Neural cell (in vitro differentiated cells): ENCODE measurements around the gene PFKP. TPM values are rescaled to one million over a fixed set of nuclear protein-coding genes. Genes with fewer than 3 reads are reported as not detected.

Experiments
- H2AFZ ChIP-seq: fragments of 200-600, 300-800 bp; sonication (generic), shearing (Covaris generic); 2 replicates; pipeline ENCODE4 v1.6.0; 2014; ENCODE audit warnings: low read depth, mild to moderate bottlenecking, antibody characterized with exemption, low read length, moderate library complexity
- H3F3A ChIP-seq: fragments of 200-600 bp; shearing (Covaris generic); 2 replicates; pipeline ENCODE4 v1.6.1; 2016; ENCODE audit warnings: mild to moderate bottlenecking, moderate library complexity, mixed read lengths, antibody characterized with exemption, low read length; ENCODE audit not compliant: insufficient read depth, poor library complexity, severe bottlenecking
- H3K27ac ChIP-seq: fragments of 200-600, 300-800 bp; sonication (generic), shearing (Covaris generic); 2 replicates; pipeline ENCODE4 v1.5.1; 2014; ENCODE audit warnings: mild to moderate bottlenecking, low read length, moderate library complexity
- H3K27me3 ChIP-seq: fragments of 300-800, 200-600 bp; sonication (generic), shearing (Covaris generic); 2 replicates; pipeline ENCODE4 v1.6.0; 2014; ENCODE audit warnings: mild to moderate bottlenecking, low read depth, low read length, moderate library complexity; ENCODE audit not compliant: insufficient read depth
- H3K36me3 ChIP-seq: fragments of 300-800, 200-600 bp; sonication (generic), shearing (Covaris generic); 2 replicates; pipeline ENCODE4 v1.5.1; 2014; ENCODE audit warnings: mild to moderate bottlenecking, antibody characterized with exemption, low read length, moderate library complexity; ENCODE audit not compliant: insufficient read depth
- H3K4me2 ChIP-seq: fragments of 300-800, 200-600 bp; sonication (generic), shearing (Covaris generic); 2 replicates; pipeline ENCODE4 v1.6.0; 2014; ENCODE audit warnings: mild to moderate bottlenecking, low read length
- H3K4me3 ChIP-seq: fragments of 300-800, 200-600 bp; sonication (generic), shearing (Covaris generic); 2 replicates; pipeline ENCODE4 v1.5.1; 2014; ENCODE audit warnings: mild to moderate bottlenecking, low read length, moderate library complexity
- H3K79me2 ChIP-seq: fragments of 200-600 bp; shearing (Covaris generic); replicated peaks from 2 replicates; pipeline ENCODE4 v1.6.0; 2014; ENCODE audit warnings: mild to moderate bottlenecking, low read length, moderate library complexity; ENCODE audit not compliant: insufficient read depth
- H3K9ac ChIP-seq: fragments of 300-800, 200-600 bp; sonication (generic), shearing (Covaris generic); 2 replicates; pipeline ENCODE4 v1.6.1; 2016; ENCODE audit warnings: mild to moderate bottlenecking, low read length, mixed read lengths
- H3K9me2 ChIP-seq: fragments of 200-600 bp; shearing (Covaris generic); 2 replicates; pipeline ENCODE4 v1.6.1; 2016; ENCODE audit warnings: mild to moderate bottlenecking, low read length, mixed read lengths; ENCODE audit not compliant: insufficient read depth
- H3K9me3 ChIP-seq: fragments of 200-600, 300-800 bp; sonication (generic), shearing (Covaris generic); 2 replicates; pipeline ENCODE4 v1.6.1; 2016; ENCODE audit warnings: mild to moderate bottlenecking, mixed run types, low read length, moderate library complexity, mixed read lengths
- H4K20me1 ChIP-seq: fragments of 200-600 bp; shearing (Covaris generic); 2 replicates; pipeline ENCODE4 v1.6.1; 2016; ENCODE audit warnings: mild to moderate bottlenecking, mixed run types; ENCODE audit not compliant: insufficient read depth
- CTCF ChIP-seq: fragments of 450-650 bp; IDR thresholded peaks from 2 replicates; pipeline ENCODE4 v1.5.1; 2014; ENCODE audit warnings: antibody characterized with exemption, mild to moderate bottlenecking, moderate library complexity; ENCODE audit not compliant: poor library complexity, severe bottlenecking
- EP300 ChIP-seq: fragments of 450-650 bp; conservative IDR thresholded peaks from 2 replicates; pipeline ENCODE4 v1.6.1; 2014; ENCODE audit warnings: antibody characterized with exemption, mild to moderate bottlenecking, moderate library complexity; ENCODE audit not compliant: poor library complexity, severe bottlenecking
- EZH2 ChIP-seq: fragments of 200-600, 300-800 bp; shearing (Covaris generic), sonication (generic); IDR thresholded peaks from 2 replicates; pipeline ENCODE4 v1.6.1; 2014; ENCODE audit warnings: antibody characterized with exemption, low read length, borderline replicate concordance, mild to moderate bottlenecking; ENCODE audit not compliant: insufficient read depth, poor library complexity, severe bottlenecking
- MXI1 ChIP-seq: fragments of 450-650 bp; conservative IDR thresholded peaks from 2 replicates; pipeline ENCODE4 v1.6.1; 2014; ENCODE audit warnings: antibody characterized with exemption, mild to moderate bottlenecking; ENCODE audit not compliant: poor library complexity, severe bottlenecking
- POLR2AphosphoS5 ChIP-seq: IDR thresholded peaks from 2 replicates; pipeline ENCODE4 v1.6.1; 2012
- RAD21 ChIP-seq: fragments of 450-650 bp; conservative IDR thresholded peaks from 2 replicates; pipeline ENCODE4 v1.6.1; 2014; ENCODE audit warnings: antibody characterized with exemption, mild to moderate bottlenecking, moderate library complexity
- REST ChIP-seq: IDR thresholded peaks from 2 replicates; pipeline ENCODE4 v1.6.1; 2012; ENCODE audit warnings: borderline replicate concordance
- SMC3 ChIP-seq: fragments of 450-650 bp; conservative IDR thresholded peaks from 2 replicates; pipeline ENCODE4 v1.6.1; 2014; ENCODE audit warnings: antibody characterized with exemption, mild to moderate bottlenecking, moderate library complexity; ENCODE audit not compliant: poor library complexity
- TAF1 ChIP-seq: IDR thresholded peaks from 2 replicates; pipeline ENCODE4 v1.6.1; 2012; ENCODE audit warnings: low read depth
- polyA plus RNA-seq: library from polyadenylated mRNA; depleted of rRNA; stranded (reverse); fragments of >200 nt; gene quantifications from 2 replicates; pipeline ENCODE4 v1.2.3, GENCODE V29; 2014

PFKP gene
- polyA plus RNA-seq, 1 donor from 2014 or later: 27.9 TPM

- no peak overlapping the region for H2AFZ ChIP-seq
- TF ChIP-seq SMC3: no peak
- no peak for TF ChIP-seq CTCF
- no peak for TF ChIP-seq RAD21
- no peak for TF ChIP-seq EZH2
- no peak for TF ChIP-seq MXI1
- TF ChIP-seq POLR2AphosphoS5: no peak
- no peak for TF ChIP-seq REST
- TF ChIP-seq TAF1: no peak
- no peak for TF ChIP-seq EP300
- no peaks in the 10 kb centered on the region for H3K36me3 ChIP-seq
- H3K4me2 ChIP-seq: no peak overlapping the region
- no peaks in the 10 kb centered on the region for H3K79me2 ChIP-seq
- H3K27ac ChIP-seq: no peak overlapping the region
- H3K27me3 ChIP-seq: no peaks in the 10 kb centered on the region
- H3K4me3 ChIP-seq: no peak overlapping the region
- no peaks in the 10 kb centered on the region for H4K20me1 ChIP-seq
- H3K9me2 ChIP-seq: no peaks in the 10 kb centered on the region
- no peak overlapping the region for H3K9ac ChIP-seq
- no peaks in the 10 kb centered on the region for H3F3A ChIP-seq
- H3K9me3 ChIP-seq: no peaks in the 10 kb centered on the region
Observed at GRCh38 chr10:3100093-3100792, 32.9 kb downstream of the PFKP start.

GRCh38 chr10:3100856-3101640 is 33.7 kb downstream of the PFKP start:
- Histone ChIP-seq H3K79me2 (no peaks in the 10 kb centered on the region), H4K20me1 (no peaks in the 10 kb centered on the region), H3K4me3 (no peak overlapping the region), H3K27ac (no peak overlapping the region), H3K27me3 (no peaks in the 10 kb centered on the region), H3K9ac (no peak overlapping the region), H3K4me2 (no peak overlapping the region), H3K9me3 (no peaks in the 10 kb centered on the region), H3F3A (no peaks in the 10 kb centered on the region), H2AFZ (no peak overlapping the region), H3K9me2 (no peaks in the 10 kb centered on the region), H3K36me3 (no peaks in the 10 kb centered on the region)
- TF ChIP-seq SMC3 (no peak), EZH2 (no peak), RAD21 (no peak), POLR2AphosphoS5 (no peak)
